COLO668 (cell line): Measurements from ENCODE around the gene ZNF23.

Experiments
- DNase-seq: peaks from one replicate; lab custom pipeline; 2025; ENCODE audit not compliant: unreplicated experiment; lab: John Stamatoyannopoulos, UW

Gene ZNF23

GRCh38 chr16:71399801-71400563 is 62.1 kb downstream of the ZNF23 start:
- DNase-seq = no peak
